Activated CD8-positive, alpha-beta T cell treated with anti-CD3 and anti-CD28 coated beads for 36 hours (primary cell): Measurements from ENCODE around the gene EPHB1. TPM values are rescaled to one million over a fixed set of nuclear protein-coding genes. Genes with fewer than 3 reads are reported as not detected.

Experiments used
- ATAC-seq: fragments of 200-7000 bp; cut with Tn5 transposase; one replicate; pipeline ENCODE4 v1.10.0; 2021; ENCODE audit warnings: mild to moderate bottlenecking, moderate library complexity
- CTCF ChIA-PET: fragments of 350-600 bp; sonication (Branson Sonifier 250); formaldehyde crosslinking; loops from one replicate; lab custom pipeline; 2021; ENCODE audit warnings: antibody characterized with exemption; lab: Charles Lee
- POLR2A ChIA-PET: fragments of 350-600 bp; sonication (Branson Sonifier 250); formaldehyde crosslinking; loops from one replicate; lab custom pipeline; 2021; ENCODE audit warnings: antibody characterized with exemption; lab: Charles Lee
- DNase-seq: peaks from one replicate; pipeline ENCODE4 v3.0.0-alpha.2; 2020
- H3K27ac Mint-ChIP-seq: one replicate; pipeline ENCODE4 v1.8.0; 2021; ENCODE audit warnings: mild to moderate bottlenecking, mixed read lengths
- H3K27me3 Mint-ChIP-seq: one replicate; pipeline ENCODE4 v1.8.0; 2021; ENCODE audit warnings: mixed read lengths
- H3K36me3 Mint-ChIP-seq: one replicate; pipeline ENCODE4 v1.8.0; 2021; ENCODE audit warnings: low read depth, mixed read lengths
- H3K4me1 Mint-ChIP-seq: one replicate; pipeline ENCODE4 v1.8.0; 2021; ENCODE audit warnings: low read depth, mixed read lengths
- H3K4me3 Mint-ChIP-seq: one replicate; pipeline ENCODE4 v1.8.0; 2021; ENCODE audit warnings: mild to moderate bottlenecking, moderate library complexity, mixed read lengths
- H3K9me3 Mint-ChIP-seq: one replicate; pipeline ENCODE4 v1.8.0; 2021; ENCODE audit warnings: mixed read lengths
- CTCF ChIP-seq: fragments of 200-600 bp; IDR thresholded peaks from one replicate; pipeline ENCODE4 v1.8.0; 2022; ENCODE audit warnings: antibody characterized with exemption, mild to moderate bottlenecking
- intact Hi-C: fragments of 100-400 bp; cut with micrococcal nuclease; formaldehyde crosslinking; loops from one replicate; pipeline ENCODE4 v1.10.0; 2022
- total RNA-seq, 2 experiments: library from RNA; stranded (reverse); gene quantifications; one replicate each; pipeline ENCODE4 v1.2.3, GENCODE V29; 2021

The EPHB1 gene
- total RNA-seq, 2 experiments from 2014 or later, result 0.78 TPM; not detected in 1

- TF ChIP-seq CTCF, result no peak
- no peaks in the 10 kb centered on the region for H3K36me3 Mint-ChIP-seq
- POLR2A ChIA-PET, result interaction anchor here (0.6 kb wide), 1 partner anchor 44 kb away, joined by 3 read pairs; no protein-coding TSS in a partner anchor
- no peaks in the 10 kb centered on the region for H3K9me3 Mint-ChIP-seq
- H3K4me3 Mint-ChIP-seq, result no peak overlapping the region
- no peak overlapping the region for H3K27ac Mint-ChIP-seq
- no peaks in the 10 kb centered on the region for H3K27me3 Mint-ChIP-seq
- no peaks in the 10 kb centered on the region for H3K4me1 Mint-ChIP-seq
- ATAC-seq, result no peak
- CTCF ChIA-PET, result no interaction called here
- intact Hi-C loops, result no loop called here
- no peak for DNase-seq
Observed at GRCh38 chr3:134881305-134881704, 86.2 kb downstream of the EPHB1 start.

- ChIA-PET POLR2A (no interaction called here), CTCF (no interaction called here)
- Mint-ChIP-seq H3K9me3 (no peaks in the 10 kb centered on the region), H3K27ac (no peak overlapping the region), H3K36me3 (no peaks in the 10 kb centered on the region), H3K4me1 (no peaks in the 10 kb centered on the region), H3K27me3 (no peaks in the 10 kb centered on the region), H3K4me3 (no peak overlapping the region)
- intact Hi-C loops, result no loop called here
- TF ChIP-seq CTCF, result no peak
- no peak for DNase-seq
- ATAC-seq, result no peak
Observed at GRCh38 chr3:134883697-134884385, 88.8 kb downstream of the EPHB1 start.

- ATAC-seq (peak; percentile 45), DNase-seq (peak; percentile 28)
- intact Hi-C loops, result no loop called here
- no peak overlapping the region for H3K4me3 Mint-ChIP-seq
- H3K36me3 Mint-ChIP-seq, result no peaks in the 10 kb centered on the region
- CTCF ChIA-PET, result no interaction called here
- TF ChIP-seq CTCF, result no peak
- POLR2A ChIA-PET, result no interaction called here
- no peaks in the 10 kb centered on the region for H3K27me3 Mint-ChIP-seq
- no peaks in the 10 kb centered on the region for H3K4me1 Mint-ChIP-seq
- no peak overlapping the region for H3K27ac Mint-ChIP-seq
- no peaks in the 10 kb centered on the region for H3K9me3 Mint-ChIP-seq
Observed at GRCh38 chr3:134885877-134886621, 91.0 kb downstream of the EPHB1 start.

GRCh38 chr3:134886991-134887390 is 91.9 kb downstream of the EPHB1 start:
- TF ChIP-seq CTCF, result no peak
- CTCF ChIA-PET, result no interaction called here
- POLR2A ChIA-PET, result no interaction called here
- Mint-ChIP-seq H3K4me1 (no peaks in the 10 kb centered on the region), H3K27me3 (no peaks in the 10 kb centered on the region), H3K9me3 (no peaks in the 10 kb centered on the region), H3K4me3 (no peak overlapping the region), H3K27ac (no peak overlapping the region), H3K36me3 (no peaks in the 10 kb centered on the region)
- intact Hi-C loops, result no loop called here
- ATAC-seq (no peak), DNase-seq (no peak)

- no peak for DNase-seq
- no peak for TF ChIP-seq CTCF
- Mint-ChIP-seq H3K4me1 (no peaks in the 10 kb centered on the region), H3K4me3 (no peak overlapping the region), H3K36me3 (no peaks in the 10 kb centered on the region), H3K27ac (no peak overlapping the region), H3K9me3 (no peaks in the 10 kb centered on the region), H3K27me3 (no peaks in the 10 kb centered on the region)
- POLR2A ChIA-PET, result no interaction called here
- CTCF ChIA-PET, result no interaction called here
- ATAC-seq, result no peak
- intact Hi-C loops, result no loop called here
Observed at GRCh38 chr3:134887536-134887935, 92.5 kb downstream of the EPHB1 start.
